ENCODE results near the gene PRTFDC1.

DNA sequence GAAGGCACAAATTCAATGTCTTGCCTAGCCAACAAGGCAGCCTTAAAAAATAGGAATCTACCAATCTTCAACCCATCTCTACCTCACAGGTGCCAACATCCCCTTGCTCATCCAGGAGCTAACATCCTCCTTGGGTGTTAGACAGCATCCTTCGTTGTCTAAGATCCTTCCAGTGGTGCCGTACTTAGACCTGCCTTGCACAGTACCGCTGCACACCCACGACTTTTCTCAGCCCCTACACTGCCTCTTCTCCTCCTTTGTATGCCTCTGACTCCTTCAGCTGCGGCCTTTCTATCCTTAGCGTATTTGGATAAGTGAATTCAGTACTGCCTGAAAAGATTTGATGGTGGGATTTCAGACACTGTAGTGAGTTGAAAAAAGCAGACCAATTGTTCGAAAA, 15.9 kb upstream of the PRTFDC1 start:
- TF ChIP-seq, protein P1, sequence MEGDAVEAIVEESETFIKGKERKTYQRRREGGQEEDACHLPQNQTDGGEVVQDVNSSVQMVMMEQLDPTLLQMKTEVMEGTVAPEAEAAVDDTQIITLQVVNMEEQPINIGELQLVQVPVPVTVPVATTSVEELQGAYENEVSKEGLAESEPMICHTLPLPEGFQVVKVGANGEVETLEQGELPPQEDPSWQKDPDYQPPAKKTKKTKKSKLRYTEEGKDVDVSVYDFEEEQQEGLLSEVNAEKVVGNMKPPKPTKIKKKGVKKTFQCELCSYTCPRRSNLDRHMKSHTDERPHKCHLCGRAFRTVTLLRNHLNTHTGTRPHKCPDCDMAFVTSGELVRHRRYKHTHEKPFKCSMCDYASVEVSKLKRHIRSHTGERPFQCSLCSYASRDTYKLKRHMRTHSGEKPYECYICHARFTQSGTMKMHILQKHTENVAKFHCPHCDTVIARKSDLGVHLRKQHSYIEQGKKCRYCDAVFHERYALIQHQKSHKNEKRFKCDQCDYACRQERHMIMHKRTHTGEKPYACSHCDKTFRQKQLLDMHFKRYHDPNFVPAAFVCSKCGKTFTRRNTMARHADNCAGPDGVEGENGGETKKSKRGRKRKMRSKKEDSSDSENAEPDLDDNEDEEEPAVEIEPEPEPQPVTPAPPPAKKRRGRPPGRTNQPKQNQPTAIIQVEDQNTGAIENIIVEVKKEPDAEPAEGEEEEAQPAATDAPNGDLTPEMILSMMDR (conservative IDR thresholded peaks at IDR 0.05 in 1 of 2, IDR thresholded peaks at IDR 0.05 in 1 of 2; ENCODE audit: low read depth in 1 of 2, low read length in 2 of 2), result no peak
- TF ChIP-seq EZH2 (IDR thresholded peaks at IDR 0.05; ENCODE audit: low read length, missing control alignments), result no peak
